ENCODE measurements around the gene NAB2. TPM values are rescaled to one million over a fixed set of nuclear protein-coding genes. Genes with fewer than 3 reads are reported as not detected.

The NAB2 gene
- total RNA-seq, 4 donors from 2014 or later = 44.1 to 89.6 (median 64.6) TPM

DNA sequence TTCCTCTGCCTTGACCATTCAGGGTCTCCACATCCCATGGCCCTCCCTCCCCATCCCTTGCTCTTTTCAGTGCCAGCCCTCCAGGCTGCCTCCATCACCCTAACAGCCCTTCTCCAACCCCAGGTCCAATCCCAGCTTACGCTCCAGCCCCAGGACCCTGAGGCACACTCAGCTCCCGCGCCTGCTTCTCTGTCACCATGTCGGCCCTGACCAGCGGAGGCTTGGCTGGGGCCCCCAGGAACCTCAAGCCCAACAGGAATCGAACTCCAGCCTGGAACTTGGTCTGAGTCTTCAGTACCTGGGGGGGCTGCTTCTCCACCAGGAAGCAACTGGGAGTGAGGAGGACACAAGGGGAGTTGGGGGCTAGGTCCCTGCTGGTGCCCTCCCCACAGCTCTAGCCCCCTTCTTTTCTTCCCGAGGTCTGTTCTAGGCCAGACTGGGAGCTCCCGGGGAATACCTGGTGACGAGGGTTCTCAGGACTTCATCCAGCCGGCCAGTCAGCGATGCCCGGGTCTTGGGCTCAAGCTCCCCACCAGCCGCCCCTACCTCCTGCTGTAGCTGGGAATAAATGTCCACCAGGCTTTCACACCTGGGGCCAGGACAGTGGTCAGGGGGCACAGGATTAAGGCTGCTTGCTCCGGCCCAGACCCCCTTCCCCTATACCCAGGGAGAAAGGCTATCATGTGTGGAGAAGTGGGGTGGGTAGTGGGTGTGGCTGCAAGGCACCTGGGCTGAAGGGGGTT is 16.3 kb downstream of the NAB2 start:
- WGBS, 2 donors = 90 to 93% methylated on average over 14 of the region's 14 CpGs
- peak in 1 of 2 donors; percentile 84 for DNase-seq (ENCODE audit: low spot score in 2 of 2)
- TF ChIP-seq POLR2A (IDR thresholded peaks at IDR 0.05) = no peak
- TF ChIP-seq CTCF (IDR thresholded peaks at IDR 0.05) = no peak
- no peak overlapping the region for H3K4me3 ChIP-seq (ENCODE audit: low read depth, poor library complexity, severe bottlenecking)
- intact Hi-C loops (cut with DNase I; ENCODE audit: low total_unique reads) = no loop called here

GRCh38 chr12:57106021-57106708 is 17.3 kb downstream of the NAB2 start:
- TF ChIP-seq CTCF (IDR thresholded peaks at IDR 0.05) (no peak), POLR2A (IDR thresholded peaks at IDR 0.05) (no peak)
- intact Hi-C loops (cut with DNase I; ENCODE audit: low total_unique reads) = no loop called here
- 69 to 72% methylated on average over 9 of the region's 9 CpGs for WGBS, 2 donors
- no peak overlapping the region for H3K4me3 ChIP-seq (ENCODE audit: low read depth, poor library complexity, severe bottlenecking)
- no peak for DNase-seq (ENCODE audit: low spot score in 2 of 2)

- H3K4me3 ChIP-seq (ENCODE audit: low read depth, poor library complexity, severe bottlenecking) = no peak overlapping the region
- WGBS, 2 donors = 50 to 64% methylated on average over 7 of the region's 7 CpGs
- TF ChIP-seq POLR2A (IDR thresholded peaks at IDR 0.05) = no peak
- TF ChIP-seq CTCF (IDR thresholded peaks at IDR 0.05) = no peak
- DNase-seq (ENCODE audit: low spot score in 2 of 2) = no peak
- intact Hi-C loops (cut with DNase I; ENCODE audit: low total_unique reads) = no loop called here
Observed at GRCh38 chr12:57107456-57108155, 18.7 kb downstream of the NAB2 start.

DNA sequence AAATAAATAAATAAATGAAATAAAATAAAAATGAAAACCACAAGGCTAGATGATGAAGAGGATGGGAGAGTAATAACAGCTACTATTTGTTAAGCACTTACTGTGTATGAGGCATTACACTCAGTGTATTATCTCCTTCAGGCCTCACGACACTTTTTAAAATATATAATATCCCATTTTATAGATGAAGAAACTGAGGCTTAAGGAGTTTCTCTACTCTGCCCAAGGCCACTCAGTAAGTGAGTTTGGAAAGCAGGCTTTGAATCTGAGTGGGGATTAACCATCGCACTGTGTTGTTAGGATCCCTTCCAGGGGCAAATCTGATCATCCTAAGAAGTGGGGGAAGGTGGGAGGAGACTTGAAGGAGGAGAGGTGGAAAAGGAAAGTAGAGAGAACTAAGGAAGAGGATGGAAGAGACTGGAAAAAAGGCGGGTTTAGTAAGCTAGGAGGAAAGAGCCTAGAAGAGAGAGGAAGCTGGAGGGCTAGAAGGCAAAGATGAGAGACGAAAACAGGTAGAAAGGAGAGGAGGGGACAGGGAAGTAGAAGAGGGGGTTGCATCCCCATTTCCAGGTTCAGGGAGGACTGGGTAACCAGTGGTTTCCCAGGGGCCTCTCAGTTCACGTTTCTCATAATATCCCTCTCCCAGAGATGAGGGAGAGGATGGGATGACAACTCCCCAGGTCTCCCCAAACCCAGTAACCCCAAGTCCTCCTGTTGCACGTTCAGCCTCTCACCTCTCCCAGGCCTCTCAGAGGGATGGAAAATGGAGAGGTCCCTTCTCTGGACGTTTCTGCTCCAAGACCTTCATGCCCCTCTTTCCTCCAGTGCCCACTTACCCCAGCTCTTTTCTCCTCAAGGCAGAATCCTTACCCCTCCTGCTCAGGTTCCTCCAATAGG is 20.5 kb downstream of the NAB2 start:
- DNase-seq (ENCODE audit: low spot score in 2 of 2) = no peak
- intact Hi-C loops (cut with DNase I; ENCODE audit: low total_unique reads) = loop anchor here (5.0 kb wide), 1 partner anchor 42 kb away; no protein-coding TSS in a partner anchor
- H3K4me3 ChIP-seq (ENCODE audit: low read depth, poor library complexity, severe bottlenecking) = peak overlapping the region; percentile 64
- TF ChIP-seq POLR2A (IDR thresholded peaks at IDR 0.05) (no peak), CTCF (IDR thresholded peaks at IDR 0.05) (no peak)
- 41 to 45% methylated on average over 7 of the region's 7 CpGs for WGBS, 2 donors
